Skin of body (tissue), 2 donors: Measurements from ENCODE around the gene OSBPL8. TPM values are rescaled to one million over a fixed set of nuclear protein-coding genes. Genes with fewer than 3 reads are reported as not detected.
A peak's percentile ranks its signal among the peaks of the same experiment; 100 is the strongest.

ENCODE experiments used
- DNase-seq: peaks from one replicate; lab custom pipeline; 2025; lab: John Stamatoyannopoulos, UW
- total RNA-seq: library from RNA; depleted of rRNA; stranded (reverse); fragments of >200 nt; gene quantifications from one replicate; pipeline ENCODE4 v1.2.3, GENCODE V29; 2014

OSBPL8 gene
- total RNA-seq, 1 donor from 2014 or later: 84.0 TPM

DNA sequence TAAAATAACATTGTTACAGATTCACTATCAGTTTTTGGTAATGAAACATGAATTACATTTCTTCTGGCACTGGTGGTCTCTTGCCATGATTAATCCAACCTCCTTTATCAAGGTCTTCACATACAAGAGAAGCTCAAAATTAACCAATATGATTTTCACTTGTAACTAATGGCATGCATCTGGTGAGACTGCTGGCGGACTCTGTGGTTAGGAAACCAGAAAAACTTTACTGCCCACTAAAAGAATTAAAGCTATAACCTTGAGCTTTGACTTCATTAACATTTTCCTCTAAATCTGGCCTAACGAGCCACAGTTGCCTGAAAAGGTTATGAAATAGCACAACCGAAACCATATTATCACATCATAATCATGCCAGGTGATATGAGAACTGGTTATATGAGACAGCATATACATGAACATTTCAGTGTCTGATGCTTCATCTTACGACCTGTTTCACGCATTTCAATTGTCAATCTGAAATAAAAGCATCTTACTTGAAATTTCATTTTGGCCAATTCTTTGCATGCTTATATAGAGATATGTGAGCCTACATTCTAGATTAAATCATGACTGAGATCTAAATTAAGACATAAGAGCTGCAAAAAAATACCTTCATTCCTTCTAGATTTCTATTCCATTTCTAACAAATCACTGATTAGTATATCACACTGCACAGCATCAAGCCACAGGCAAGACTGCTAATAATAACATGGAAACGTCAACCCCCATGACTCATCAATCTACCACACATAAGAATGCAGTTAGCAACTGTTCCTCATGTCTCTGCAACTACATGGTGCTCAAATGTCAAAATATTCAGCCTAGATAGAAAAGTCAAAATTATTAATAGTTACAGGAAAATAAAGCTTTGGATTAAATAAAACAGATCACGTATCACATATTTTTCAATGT lies 89.3 kb downstream of the OSBPL8 start:
- peak; percentile 29 for DNase-seq

DNA sequence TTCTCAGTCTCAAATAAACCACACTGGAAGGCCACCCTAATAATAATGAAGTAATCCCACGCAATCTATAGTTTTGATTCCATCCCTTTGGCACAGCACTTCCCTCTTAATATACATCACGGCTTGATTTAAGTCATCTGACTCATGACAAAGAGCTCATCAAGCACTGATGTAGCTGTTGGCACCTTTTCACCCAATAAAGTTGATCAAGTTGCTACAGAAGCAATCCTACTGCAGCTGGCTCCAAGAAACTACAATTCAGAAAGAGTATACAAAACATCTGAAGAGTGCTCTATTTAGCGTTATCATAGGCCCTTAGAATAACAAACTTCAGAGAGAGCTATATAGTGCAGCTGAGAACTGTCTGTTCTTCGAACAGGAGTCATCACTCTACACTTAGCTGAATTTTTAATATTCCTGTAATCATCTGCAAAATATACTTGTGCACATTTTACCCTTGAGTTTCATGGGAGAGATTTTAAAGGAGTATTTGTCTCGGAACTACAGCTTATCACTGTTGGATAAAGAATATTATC lies 94.9 kb downstream of the OSBPL8 start:
- DNase-seq: no peak

DNA sequence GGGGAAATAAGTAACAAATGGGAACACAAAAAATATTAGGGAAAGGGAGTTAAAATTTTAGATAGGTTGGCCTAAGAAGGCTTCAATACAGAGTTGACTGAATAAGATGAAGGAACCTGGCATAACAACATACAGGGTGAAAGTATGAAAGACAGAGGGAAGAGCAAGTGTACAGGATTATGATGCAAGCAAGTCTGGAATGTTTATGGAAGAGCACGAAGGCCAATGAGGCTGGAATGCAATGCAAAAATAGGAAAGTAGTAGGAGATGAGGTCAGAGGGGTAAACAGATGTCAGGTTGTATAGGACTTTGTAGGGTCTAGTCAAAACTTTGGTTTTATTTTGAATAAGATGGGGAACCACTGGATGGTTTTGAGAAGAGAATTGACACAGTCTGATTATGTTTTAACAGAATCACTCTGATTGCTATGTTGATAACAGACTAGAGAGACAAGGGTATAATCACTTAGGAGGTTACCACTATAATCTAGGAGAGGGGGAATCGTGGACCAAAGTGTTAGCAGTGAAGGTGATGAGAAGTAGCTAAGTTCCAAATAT lies 96.8 kb downstream of the OSBPL8 start:
- no peak for DNase-seq

DNA sequence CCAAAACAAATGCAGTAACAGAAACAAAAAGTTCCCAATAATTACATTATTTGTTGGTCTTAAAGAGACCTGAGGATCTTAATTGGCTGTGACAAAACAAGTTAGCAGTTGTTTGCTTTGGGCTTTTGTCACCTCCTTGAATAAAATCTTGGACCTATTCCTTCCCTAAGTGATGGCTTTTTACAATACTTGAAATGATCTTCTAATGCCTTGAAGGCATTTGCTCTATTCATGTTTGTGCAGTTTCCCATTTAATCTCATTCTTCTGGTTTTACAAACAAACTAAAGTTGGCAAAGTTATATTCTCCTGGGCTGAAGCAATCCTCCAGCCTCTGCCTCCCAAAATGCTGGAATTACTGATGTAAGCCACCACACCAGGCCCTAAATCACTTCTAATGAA lies 98.8 kb downstream of the OSBPL8 start:
- DNase-seq: no peak

DNA sequence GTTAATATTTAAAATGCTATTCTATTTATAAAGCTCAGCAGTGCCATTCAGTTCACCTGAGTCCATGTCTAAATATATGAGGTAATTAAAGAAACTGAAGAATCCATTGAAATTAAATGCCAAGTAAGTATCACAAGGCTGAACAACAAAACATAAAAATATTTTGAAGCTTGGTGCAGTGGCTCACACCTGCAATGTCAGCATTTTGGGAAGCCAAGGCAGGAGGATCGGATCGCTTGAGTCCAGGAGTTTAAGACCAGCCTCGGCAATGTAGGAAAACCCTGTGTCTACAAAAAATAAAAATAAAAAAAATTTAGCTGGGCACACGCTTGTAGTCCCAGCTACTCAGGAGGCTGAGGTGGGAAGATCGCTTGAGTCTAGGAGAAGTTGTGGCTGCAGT lies 101.8 kb downstream of the OSBPL8 start:
- no peak for DNase-seq

DNA sequence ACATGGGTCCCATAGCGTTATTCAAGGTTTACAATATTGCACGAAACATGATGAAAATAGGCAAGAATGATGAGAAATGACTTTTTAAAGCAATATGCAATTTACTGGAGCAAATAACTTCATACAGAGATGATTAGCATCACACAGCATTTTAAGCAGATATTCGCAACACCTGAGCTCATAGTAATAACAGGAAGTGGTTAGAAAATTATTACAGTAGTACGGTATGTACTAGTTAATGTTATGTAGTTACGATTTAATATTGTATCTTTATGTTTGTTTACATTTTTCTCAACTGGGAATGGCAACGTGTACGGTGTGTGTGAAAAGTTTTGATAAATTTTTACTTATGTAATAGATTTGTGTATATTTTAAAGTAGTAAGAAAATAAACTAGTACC lies 102.6 kb downstream of the OSBPL8 start:
- DNase-seq: no peak

DNA sequence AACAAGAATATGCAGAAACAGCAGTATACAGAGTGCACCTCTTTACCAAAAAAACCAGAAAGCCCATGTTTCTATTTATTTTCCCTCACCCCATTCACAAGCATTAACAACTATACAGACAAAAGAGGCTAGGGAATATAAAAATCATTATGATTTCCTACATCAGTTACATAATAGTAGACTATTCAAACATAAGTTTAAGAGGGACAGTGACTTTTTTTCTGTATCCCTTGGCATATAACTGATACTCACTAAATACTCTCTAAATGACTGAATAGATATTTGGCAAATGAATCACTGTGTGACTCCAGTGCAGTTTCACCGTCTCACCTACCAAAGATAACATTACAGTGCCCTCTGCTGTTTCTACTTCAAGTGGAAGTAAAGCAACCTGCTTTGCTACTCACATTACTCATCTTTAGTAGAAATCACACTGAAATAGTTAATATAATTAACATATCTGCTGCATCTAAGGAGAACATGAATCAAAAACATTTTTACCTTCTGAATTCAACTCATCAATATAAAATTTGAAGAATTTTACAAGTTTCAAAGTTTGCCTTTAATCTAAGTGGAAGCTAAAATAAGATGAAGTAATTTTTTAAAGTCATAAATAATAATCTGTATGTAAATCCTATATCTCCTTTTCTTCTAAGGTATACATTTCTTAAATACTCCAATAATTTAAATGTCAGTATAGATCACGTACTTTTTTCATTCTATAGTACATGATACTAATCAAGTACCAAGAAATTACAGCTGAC lies 103.8 kb downstream of the OSBPL8 start:
- peak; percentile 9 for DNase-seq

DNA sequence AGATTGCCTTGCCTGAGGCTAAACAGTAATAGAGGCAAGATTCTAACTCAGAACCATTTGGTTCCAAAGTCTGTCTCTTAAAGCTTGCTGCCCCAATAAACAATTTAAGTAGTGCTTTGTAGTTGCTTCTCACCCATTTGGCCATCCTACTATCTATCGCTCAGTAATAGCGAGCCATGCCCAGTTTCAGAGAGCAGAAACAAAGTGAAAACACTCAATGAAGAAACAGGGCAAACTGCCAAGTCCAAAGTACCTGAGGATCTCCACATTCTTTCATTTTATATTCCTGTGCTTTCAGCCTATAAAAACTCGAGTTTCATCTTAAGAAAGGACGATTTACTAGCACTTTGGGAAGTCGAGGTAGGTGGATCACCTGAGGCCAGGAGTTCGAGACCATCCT lies 108.0 kb downstream of the OSBPL8 start:
- no peak for DNase-seq

DNA sequence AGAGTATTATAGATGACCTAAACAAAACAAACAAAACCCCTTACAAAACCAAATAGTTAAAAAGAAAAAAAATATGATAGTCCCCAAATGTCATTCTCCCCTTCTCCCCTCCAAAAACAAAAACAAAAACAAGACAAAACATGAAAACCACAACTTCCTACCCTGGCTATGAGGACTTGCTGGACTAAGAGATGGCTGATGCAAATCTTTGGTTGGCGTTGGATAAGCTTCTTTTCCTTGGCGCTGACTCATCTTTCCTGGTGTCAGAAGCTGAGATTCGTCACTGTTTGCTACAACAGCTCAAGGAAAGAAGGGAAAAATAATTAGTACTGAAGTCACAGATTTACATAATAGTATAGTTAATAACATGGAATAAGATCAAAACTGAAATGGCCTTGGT lies 108.9 kb downstream of the OSBPL8 start:
- DNase-seq: no peak

DNA sequence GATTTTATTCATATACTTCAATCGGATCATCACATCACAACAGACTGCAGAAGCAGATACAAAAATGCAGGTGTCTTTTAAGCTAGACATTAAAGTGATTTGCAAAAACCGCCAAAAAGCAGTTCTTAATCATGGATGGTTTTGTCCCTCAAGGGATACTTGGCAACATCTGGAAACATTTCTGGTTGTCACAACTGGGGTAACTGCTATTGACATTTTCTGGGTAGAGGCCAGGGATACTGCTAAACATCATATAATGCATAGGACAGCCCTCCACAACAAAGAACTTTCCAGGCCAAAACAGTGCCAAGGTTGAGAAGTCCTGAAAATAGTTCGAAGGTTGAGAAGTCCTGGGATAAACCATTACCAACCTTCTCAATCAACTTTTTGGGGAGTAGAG lies 109.6 kb downstream of the OSBPL8 start:
- DNase-seq: no peak

DNA sequence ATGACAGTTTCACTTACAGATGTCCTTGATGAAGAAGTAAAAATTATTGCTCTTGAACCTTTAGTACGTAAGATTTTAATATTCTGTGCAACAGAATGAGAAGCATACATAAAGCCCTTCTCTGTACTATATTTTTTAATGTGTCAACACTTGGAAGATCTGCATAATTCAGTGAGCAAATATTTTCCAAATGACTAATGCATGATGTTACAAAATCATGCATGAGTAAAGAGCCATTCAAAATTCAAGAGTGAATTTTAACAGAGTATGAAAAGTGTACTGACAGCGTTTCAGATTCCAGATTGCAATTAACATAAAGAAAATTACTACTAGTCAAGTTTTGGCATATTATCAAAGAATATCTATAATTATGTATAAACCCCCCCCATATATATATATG lies 110.0 kb downstream of the OSBPL8 start:
- no peak for DNase-seq

DNA sequence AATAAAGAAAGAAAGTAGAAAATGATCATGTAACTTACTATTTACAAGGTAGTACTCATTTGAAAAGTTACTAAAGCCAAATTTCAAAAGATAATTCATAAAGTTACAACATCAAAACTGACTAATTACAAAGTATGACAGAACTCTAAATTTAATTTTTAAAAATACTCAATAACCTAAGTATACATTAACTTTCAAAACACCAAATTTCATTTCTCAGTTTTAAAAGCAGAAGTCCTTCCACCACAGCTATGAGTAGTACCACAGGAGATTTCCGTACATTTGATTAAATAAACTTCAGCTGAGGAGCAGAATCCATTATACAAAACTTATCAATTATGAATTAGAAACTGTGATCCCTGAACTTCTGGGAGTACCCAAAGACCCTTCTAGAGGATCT lies 110.6 kb downstream of the OSBPL8 start:
- DNase-seq: no peak

DNA sequence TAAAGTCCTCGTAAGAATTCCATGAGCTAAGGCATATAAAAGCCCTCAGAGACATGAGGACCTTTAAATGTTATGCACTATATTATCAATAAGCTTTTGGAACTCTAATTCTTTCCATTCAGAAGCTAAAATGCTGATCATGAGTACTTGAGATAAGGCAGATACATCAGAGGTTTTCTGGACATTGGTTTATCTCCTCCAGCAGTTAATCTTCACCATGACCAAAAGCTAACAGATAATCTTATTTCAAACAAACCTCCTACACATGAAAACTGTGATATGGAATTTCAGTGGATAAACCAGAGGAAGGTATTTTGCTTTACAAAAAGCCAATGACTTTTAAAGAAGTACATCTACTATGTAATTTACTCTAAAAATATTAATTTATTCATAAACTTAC lies 113.5 kb downstream of the OSBPL8 start:
- no peak for DNase-seq

DNA sequence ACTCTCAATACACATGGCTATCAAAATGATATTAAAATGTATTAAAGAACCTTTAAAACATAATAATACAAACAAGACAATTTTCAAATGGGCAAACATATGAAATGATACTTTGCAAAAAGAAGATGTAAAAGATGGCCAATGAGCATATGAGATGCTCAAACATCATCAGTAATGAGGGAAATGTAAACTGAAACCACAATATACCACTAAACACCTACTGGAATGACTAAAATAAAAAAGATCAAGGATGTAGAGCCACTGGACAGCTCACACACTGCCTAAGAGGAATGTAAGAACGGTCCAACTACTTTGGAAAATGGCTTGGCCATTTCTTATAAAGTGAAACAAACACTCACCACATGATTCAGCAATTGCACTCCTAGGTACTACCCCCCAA lies 114.1 kb downstream of the OSBPL8 start:
- no peak for DNase-seq

DNA sequence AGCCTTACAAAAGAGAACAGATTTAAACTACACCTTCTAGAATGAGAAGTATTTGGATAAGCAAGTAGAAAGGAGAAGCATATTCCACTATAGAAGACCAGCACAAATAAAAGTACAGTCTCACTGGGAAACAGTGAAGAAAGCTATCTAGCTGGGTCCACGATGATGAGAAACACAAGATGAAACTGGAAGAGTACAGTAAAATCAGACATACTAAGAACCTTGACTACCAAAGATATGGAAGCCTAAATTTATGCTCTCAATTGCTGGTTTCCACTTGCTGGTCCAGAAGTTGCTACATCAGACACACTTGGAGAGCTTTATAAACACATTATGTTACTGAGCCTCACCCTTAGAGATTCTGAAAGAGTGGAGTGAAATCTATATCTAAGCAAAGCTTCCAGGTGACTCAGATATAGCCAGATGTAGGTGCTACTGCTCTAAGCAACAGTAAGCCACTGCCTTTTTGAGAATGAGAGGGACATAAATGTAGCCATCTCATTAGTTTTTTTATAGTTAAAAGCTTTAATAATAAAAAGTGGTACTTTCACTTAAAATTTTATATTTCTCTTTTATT lies 115.1 kb downstream of the OSBPL8 start:
- no peak for DNase-seq

DNA sequence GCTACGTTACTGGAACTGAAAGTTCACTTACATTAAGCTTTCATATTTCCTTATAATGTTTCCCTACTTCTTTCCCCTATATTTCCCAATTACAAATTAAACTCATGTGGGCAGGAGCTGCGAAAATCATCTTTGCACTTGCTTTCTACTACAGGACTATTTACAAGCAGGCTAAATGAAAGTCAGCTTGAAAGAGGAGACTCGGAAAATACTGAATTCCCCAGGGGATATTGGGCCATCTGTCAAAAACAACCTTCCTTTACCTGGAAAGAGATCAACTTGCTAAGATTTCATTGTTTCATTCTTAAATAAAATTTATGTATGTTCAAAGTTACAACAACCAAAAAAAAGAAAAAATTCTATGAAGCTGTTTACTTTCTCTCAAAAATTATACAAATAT lies 118.6 kb downstream of the OSBPL8 start:
- DNase-seq: no peak

DNA sequence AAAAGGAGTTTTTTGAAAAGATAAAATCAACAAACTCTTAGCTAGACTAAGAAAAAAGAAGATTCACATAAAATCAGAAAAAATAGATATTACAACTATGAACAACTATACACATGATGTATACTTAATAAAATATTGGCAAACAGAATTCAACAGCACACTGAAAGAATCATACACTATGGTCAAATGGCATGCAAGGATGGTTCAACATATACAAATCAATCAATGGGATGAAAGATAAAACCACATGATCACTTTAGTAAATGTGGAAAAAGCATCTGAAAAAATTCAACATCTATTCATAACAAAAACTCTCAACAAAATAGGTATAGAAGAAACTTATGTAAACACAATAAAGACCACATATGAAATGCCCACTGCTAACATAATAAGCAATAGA lies 126.8 kb downstream of the OSBPL8 start:
- no peak for DNase-seq

DNA sequence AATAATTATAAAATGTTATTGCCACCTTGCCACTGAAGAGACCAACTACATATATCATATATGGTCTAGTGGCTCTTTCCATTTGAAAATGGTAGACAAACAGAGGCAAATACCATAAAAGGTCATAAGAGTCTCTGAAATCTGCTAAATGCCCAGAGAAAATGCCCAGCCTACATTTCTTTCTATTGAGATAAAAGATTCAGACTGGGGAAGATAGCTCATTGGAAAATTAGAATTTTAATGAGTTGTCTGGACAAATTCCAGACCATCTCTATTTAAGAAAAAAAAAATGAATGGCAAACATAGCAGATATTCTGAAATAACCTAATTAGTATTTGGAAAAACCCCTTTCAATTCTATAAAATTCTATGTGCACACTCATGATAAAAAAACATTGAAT lies 131.5 kb downstream of the OSBPL8 start:
- no peak for DNase-seq

DNA sequence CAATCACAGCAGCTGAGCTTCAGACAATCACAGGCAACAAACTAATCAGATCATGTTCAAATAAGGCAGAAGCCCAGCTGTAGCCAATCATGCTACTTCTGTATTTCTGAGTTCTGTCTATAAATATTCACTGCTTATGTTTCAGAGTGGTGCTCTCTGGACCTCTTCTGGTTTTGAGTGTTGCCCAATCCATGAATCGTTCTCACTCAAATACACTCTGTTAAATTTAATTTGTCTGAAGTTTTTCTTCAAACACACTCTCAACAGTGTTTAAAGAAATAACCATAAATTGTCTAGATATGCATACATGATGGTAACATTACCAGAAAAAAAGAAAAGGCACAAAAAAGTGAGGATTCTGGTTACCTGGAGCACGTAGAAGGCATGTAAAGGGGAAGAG lies 133.4 kb downstream of the OSBPL8 start:
- DNase-seq: no peak

DNA sequence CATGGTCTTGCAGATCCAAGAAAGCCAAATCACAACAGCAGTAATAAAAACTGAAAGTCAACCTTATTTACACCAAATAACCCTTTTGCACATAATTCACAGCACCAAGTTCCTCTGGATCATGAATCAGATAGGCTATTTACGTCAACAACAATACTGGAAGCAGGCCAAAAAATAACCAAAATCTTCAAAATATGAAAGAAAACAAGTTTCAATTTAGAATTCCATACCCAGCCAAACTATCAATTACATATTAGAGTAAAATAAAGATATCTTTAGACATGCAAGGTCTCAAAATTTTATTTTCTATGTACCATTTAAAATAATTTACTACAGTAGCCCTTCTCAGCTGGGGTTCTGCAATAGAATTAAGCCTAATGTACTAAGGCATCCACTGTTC lies 134.6 kb downstream of the OSBPL8 start:
- no peak for DNase-seq

DNA sequence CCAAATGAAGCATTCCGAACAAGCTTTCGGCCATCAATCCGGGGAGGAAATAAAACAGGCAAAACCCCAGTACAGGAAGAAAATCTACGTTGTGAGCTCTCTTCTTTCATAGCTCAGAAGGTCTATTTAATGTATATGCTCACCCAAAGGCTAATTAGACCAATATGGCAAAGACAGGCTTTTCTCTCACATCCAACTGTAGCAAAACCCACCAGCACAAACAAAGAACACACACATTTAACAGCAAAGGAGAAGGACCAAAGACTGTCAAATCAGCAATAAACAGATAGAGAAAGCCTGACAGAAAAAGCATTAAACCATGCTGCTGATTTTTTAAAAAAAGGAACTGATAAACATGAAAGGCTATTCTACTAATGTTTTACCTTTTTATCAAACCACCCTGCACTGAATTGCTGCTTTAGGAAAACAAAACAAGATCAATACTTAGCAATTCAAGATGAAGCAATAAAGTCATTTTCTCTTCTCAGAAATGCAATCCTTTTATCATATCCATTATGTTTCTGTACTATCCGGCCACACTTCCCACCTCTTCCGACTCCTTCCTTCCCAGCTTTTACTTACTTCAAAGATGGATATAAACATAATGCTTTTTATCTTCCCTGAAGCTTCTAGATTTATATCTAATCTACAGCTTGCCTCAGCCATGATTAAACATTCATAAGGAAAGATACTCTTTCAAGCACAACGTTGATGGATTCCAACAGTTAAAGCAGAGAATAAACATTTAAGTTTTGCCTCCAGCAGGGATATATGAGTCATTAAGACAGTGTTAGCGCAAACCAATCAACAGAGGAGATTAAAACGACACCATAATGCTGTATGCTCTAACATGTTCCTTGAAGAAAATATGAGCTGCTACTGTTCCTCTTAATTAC lies 136.8 kb downstream of the OSBPL8 start:
- DNase-seq: peak; percentile 16
